HEK293 (cell line): ENCODE data around the gene ZNF764.

ENCODE experiments used
- BCL11B ChIP-seq: fragments of 450-650 bp; formaldehyde crosslinking; IDR thresholded peaks from 2 replicates; pipeline ENCODE4 v1.5.1; 2016; ENCODE audit warnings: low read depth, missing biosample characterization, missing genetic modification characterization
- GFI1B ChIP-seq: fragments of 450-650 bp; formaldehyde crosslinking; IDR thresholded peaks from 2 replicates; pipeline ENCODE4 v1.5.1; 2016; ENCODE audit warnings: missing biosample characterization, missing genetic modification characterization
- ZBTB20 ChIP-seq: fragments of 450-650 bp; formaldehyde crosslinking; IDR thresholded peaks from 2 replicates; pipeline ENCODE4 v1.5.1; 2016; ENCODE audit warnings: missing biosample characterization, missing genetic modification characterization
- ZBTB7A ChIP-seq: fragments of 450-650 bp; formaldehyde crosslinking; IDR thresholded peaks from 2 replicates; pipeline ENCODE4 v1.5.1; 2016; ENCODE audit warnings: low read depth, missing biosample characterization, missing genetic modification characterization
- ZFP37 ChIP-seq: fragments of 450-650 bp; formaldehyde crosslinking; IDR thresholded peaks from 2 replicates; pipeline ENCODE4 v1.5.1; 2016; ENCODE audit warnings: missing biosample characterization, missing genetic modification characterization
- ZIC2 ChIP-seq: fragments of 450-650 bp; formaldehyde crosslinking; IDR thresholded peaks from 2 replicates; pipeline ENCODE4 v1.5.1; 2016; ENCODE audit warnings: missing biosample characterization, missing genetic modification characterization
- ZNF121 ChIP-seq: fragments of 450-650 bp; formaldehyde crosslinking; IDR thresholded peaks from 2 replicates; pipeline ENCODE4 v1.5.1; 2016; ENCODE audit warnings: missing biosample characterization, missing genetic modification characterization
- ZNF146 ChIP-seq: fragments of 450-650 bp; formaldehyde crosslinking; IDR thresholded peaks from 2 replicates; pipeline ENCODE4 v1.5.1; 2016; ENCODE audit warnings: missing biosample characterization, missing genetic modification characterization
- ZNF221 ChIP-seq: fragments of 450-650 bp; formaldehyde crosslinking; IDR thresholded peaks from 2 replicates; pipeline ENCODE4 v1.5.1; 2017; ENCODE audit warnings: missing biosample characterization, missing genetic modification characterization, borderline replicate concordance
- ZNF292 ChIP-seq: fragments of 450-650 bp; formaldehyde crosslinking; IDR thresholded peaks from 2 replicates; pipeline ENCODE4 v1.5.1; 2016; ENCODE audit warnings: low read depth, missing biosample characterization, missing genetic modification characterization, borderline replicate concordance
- ZNF350 ChIP-seq: fragments of 450-650 bp; formaldehyde crosslinking; IDR thresholded peaks from 2 replicates; pipeline ENCODE4 v1.5.0; 2017; ENCODE audit warnings: missing biosample characterization, mild to moderate bottlenecking, missing genetic modification characterization
- ZNF426 ChIP-seq: fragments of 450-650 bp; formaldehyde crosslinking; IDR thresholded peaks from 2 replicates; pipeline ENCODE4 v1.5.1; 2017; ENCODE audit warnings: missing biosample characterization, missing genetic modification characterization, mild to moderate bottlenecking, inconsistent platforms, moderate library complexity
- ZNF529 ChIP-seq: fragments of 450-650 bp; formaldehyde crosslinking; IDR thresholded peaks from 2 replicates; pipeline ENCODE4 v1.5.1; 2017; ENCODE audit warnings: missing genetic modification characterization, missing biosample characterization; ENCODE audit not compliant: insufficient replicate concordance
- ZNF544 ChIP-seq: fragments of 450-650 bp; formaldehyde crosslinking; IDR thresholded peaks from 2 replicates; pipeline ENCODE4 v1.5.0; 2017; ENCODE audit warnings: missing biosample characterization, missing genetic modification characterization
- ZNF548 ChIP-seq: fragments of 450-650 bp; formaldehyde crosslinking; IDR thresholded peaks from 2 replicates; pipeline ENCODE4 v1.5.1; 2016; ENCODE audit warnings: missing biosample characterization, missing genetic modification characterization
- ZNF561 ChIP-seq: fragments of 450-650 bp; IDR thresholded peaks from 2 replicates; pipeline ENCODE4 v1.5.1; 2018; ENCODE audit warnings: missing biosample characterization, missing genetic modification characterization, borderline replicate concordance
- ZNF596 ChIP-seq: fragments of 450-650 bp; IDR thresholded peaks from 2 replicates; pipeline ENCODE4 v1.5.0; 2018; ENCODE audit warnings: missing biosample characterization, mild to moderate bottlenecking, missing genetic modification characterization, moderate library complexity
- ZNF623 ChIP-seq: fragments of 450-650 bp; formaldehyde crosslinking; IDR thresholded peaks from 2 replicates; pipeline ENCODE4 v1.5.1; 2016; ENCODE audit warnings: missing biosample characterization, missing genetic modification characterization
- ZNF664 ChIP-seq: fragments of 450-650 bp; formaldehyde crosslinking; IDR thresholded peaks from 2 replicates; pipeline ENCODE4 v1.5.1; 2016; ENCODE audit warnings: missing biosample characterization, missing genetic modification characterization
- ZNF785 ChIP-seq: fragments of 450-650 bp; formaldehyde crosslinking; IDR thresholded peaks from 2 replicates; pipeline ENCODE4 v1.5.1; 2016; ENCODE audit warnings: missing biosample characterization, missing genetic modification characterization
- ZNF791 ChIP-seq: fragments of 450-650 bp; formaldehyde crosslinking; IDR thresholded peaks from 2 replicates; pipeline ENCODE4 v1.5.1; 2016; ENCODE audit warnings: missing biosample characterization, missing genetic modification characterization
- ZSCAN23 ChIP-seq: fragments of 450-650 bp; formaldehyde crosslinking; IDR thresholded peaks from 2 replicates; pipeline ENCODE4 v1.5.1; 2016; ENCODE audit warnings: missing biosample characterization, missing genetic modification characterization
- TF ChIP-seq, protein P1 (sequence below): fragments of 450-650 bp; formaldehyde crosslinking; IDR thresholded peaks from 2 replicates; pipeline ENCODE4 v1.5.1; 2016; ENCODE audit warnings: missing biosample characterization, missing genetic modification characterization
- TF ChIP-seq, protein P2 (sequence below): fragments of 450-650 bp; IDR thresholded peaks from 2 replicates; pipeline ENCODE4 v1.5.1; 2018; ENCODE audit warnings: missing biosample characterization, missing genetic modification characterization
- TF ChIP-seq, protein P3 (sequence below): fragments of 450-650 bp; formaldehyde crosslinking; IDR thresholded peaks from 2 replicates; pipeline ENCODE4 v1.5.1; 2016; ENCODE audit warnings: missing biosample characterization, missing genetic modification characterization, borderline replicate concordance
- TF ChIP-seq, protein P4 (sequence below): fragments of 450-650 bp; formaldehyde crosslinking; IDR thresholded peaks from 2 replicates; pipeline ENCODE4 v1.5.1; 2016; ENCODE audit warnings: missing biosample characterization, missing genetic modification characterization, low read depth
- TF ChIP-seq, protein P5 (sequence below): fragments of 450-650 bp; formaldehyde crosslinking; conservative IDR thresholded peaks from 2 replicates; pipeline ENCODE4 v1.5.1; 2016; ENCODE audit warnings: low read depth, missing biosample characterization, missing genetic modification characterization
- TF ChIP-seq, protein P6 (sequence below): fragments of 450-650 bp; formaldehyde crosslinking; IDR thresholded peaks from 2 replicates; pipeline ENCODE4 v1.5.1; 2016; ENCODE audit warnings: missing biosample characterization, missing genetic modification characterization, low read depth

ZNF764 gene

DNA sequence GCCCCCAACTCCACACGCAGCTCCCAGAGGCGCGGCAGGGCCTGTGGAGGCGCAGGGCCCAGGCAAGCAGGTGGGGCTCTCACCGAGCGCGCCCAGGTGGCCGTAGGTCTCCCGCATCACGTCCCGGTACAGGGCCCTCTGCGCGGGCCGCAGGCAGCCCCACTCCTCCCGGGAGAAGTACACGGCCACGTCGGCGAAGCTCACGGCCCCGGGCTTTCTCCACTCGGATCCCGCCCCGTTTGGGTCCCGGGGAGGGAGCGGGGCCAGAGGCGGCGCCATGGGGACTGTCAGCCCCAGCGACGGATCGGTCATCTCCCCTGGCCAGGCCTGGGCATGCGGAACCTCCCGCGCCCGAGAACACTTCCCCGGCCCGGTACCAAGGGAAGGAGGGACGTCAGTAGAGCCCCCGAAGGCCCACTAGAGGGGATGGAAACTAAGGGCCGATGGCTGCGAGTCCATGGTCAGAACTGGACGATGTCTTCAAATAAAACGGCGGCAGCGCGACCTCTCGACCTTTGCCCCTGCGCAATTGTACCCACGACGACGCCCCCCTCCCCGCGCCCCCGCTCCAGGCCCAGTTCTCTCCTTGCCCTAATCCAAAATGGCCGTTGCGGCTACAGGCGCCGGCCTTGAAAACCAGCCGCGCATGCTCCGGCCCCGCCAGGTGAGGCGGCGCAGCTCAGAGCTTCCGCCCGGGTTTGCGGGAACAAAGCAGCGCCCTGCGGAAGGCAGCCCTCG is 23.6 kb downstream of the ZNF764 start, which contains the start of gene ZNF747 (continued):
- TF ChIP-seq ZBTB7A (tag by site-specific recombination), result peak; percentile 91
- no peak for TF ChIP-seq ZNF350 (tag by site-specific recombination)
- no peak for TF ChIP-seq ZNF292
- TF ChIP-seq ZNF146 (tag by site-specific recombination), result 0 out of 2 replicates have a peak, but pooled peaks have one; percentile 9
- TF ChIP-seq, protein P1, sequence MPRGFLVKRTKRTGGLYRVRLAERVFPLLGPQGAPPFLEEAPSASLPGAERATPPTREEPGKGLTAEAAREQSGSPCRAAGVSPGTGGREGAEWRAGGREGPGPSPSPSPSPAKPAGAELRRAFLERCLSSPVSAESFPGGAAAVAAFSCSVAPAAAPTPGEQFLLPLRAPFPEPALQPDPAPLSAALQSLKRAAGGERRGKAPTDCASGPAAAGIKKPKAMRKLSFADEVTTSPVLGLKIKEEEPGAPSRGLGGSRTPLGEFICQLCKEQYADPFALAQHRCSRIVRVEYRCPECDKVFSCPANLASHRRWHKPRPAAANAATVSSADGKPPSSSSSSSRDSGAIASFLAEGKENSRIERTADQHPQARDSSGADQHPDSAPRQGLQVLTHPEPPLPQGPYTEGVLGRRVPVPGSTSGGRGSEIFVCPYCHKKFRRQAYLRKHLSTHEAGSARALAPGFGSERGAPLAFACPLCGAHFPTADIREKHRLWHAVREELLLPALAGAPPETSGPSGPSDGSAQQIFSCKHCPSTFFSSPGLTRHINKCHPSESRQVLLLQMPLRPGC (tag by site-specific recombination), result no peak; the same call in 1 of the 2 replicates
- TF ChIP-seq ZBTB20 (tag by site-specific recombination), result peak; percentile 93
- no peak for TF ChIP-seq ZNF785
- no peak for TF ChIP-seq ZSCAN23 (tag by site-specific recombination)
- TF ChIP-seq ZNF426 (tag by site-specific recombination), result no peak
- TF ChIP-seq, protein P2, sequence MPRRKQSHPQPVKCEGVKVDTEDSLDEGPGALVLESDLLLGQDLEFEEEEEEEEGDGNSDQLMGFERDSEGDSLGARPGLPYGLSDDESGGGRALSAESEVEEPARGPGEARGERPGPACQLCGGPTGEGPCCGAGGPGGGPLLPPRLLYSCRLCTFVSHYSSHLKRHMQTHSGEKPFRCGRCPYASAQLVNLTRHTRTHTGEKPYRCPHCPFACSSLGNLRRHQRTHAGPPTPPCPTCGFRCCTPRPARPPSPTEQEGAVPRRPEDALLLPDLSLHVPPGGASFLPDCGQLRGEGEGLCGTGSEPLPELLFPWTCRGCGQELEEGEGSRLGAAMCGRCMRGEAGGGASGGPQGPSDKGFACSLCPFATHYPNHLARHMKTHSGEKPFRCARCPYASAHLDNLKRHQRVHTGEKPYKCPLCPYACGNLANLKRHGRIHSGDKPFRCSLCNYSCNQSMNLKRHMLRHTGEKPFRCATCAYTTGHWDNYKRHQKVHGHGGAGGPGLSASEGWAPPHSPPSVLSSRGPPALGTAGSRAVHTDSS (tag by site-specific recombination), result no peak
- TF ChIP-seq GFI1B, result no peak
- TF ChIP-seq ZNF221 (tag by site-specific recombination), result no peak
- no peak for TF ChIP-seq ZNF529 (tag by site-specific recombination)
- TF ChIP-seq, protein P3, sequence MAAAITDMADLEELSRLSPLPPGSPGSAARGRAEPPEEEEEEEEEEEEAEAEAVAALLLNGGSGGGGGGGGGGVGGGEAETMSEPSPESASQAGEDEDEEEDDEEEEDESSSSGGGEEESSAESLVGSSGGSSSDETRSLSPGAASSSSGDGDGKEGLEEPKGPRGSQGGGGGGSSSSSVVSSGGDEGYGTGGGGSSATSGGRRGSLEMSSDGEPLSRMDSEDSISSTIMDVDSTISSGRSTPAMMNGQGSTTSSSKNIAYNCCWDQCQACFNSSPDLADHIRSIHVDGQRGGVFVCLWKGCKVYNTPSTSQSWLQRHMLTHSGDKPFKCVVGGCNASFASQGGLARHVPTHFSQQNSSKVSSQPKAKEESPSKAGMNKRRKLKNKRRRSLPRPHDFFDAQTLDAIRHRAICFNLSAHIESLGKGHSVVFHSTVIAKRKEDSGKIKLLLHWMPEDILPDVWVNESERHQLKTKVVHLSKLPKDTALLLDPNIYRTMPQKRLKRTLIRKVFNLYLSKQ (tag by site-specific recombination), result 0 out of 2 replicates have a peak, but pooled peaks have one; percentile 14
- TF ChIP-seq ZNF548 (tag by site-specific recombination), result no peak
- TF ChIP-seq ZNF664 (tag by site-specific recombination), result no peak
- no peak; the same call in 1 of the 2 replicates for TF ChIP-seq ZNF623 (tag by site-specific recombination)
- peak; percentile 84; the same call in 1 of the 2 replicates for TF ChIP-seq BCL11B
- TF ChIP-seq, protein P4, sequence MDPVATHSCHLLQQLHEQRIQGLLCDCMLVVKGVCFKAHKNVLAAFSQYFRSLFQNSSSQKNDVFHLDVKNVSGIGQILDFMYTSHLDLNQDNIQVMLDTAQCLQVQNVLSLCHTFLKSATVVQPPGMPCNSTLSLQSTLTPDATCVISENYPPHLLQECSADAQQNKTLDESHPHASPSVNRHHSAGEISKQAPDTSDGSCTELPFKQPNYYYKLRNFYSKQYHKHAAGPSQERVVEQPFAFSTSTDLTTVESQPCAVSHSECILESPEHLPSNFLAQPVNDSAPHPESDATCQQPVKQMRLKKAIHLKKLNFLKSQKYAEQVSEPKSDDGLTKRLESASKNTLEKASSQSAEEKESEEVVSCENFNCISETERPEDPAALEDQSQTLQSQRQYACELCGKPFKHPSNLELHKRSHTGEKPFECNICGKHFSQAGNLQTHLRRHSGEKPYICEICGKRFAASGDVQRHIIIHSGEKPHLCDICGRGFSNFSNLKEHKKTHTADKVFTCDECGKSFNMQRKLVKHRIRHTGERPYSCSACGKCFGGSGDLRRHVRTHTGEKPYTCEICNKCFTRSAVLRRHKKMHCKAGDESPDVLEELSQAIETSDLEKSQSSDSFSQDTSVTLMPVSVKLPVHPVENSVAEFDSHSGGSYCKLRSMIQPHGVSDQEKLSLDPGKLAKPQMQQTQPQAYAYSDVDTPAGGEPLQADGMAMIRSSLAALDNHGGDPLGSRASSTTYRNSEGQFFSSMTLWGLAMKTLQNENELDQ (tag by site-specific recombination), result no peak
- 0 out of 2 replicates have a peak, but pooled peaks have one; percentile 68 for TF ChIP-seq ZFP37
- TF ChIP-seq, protein P5, sequence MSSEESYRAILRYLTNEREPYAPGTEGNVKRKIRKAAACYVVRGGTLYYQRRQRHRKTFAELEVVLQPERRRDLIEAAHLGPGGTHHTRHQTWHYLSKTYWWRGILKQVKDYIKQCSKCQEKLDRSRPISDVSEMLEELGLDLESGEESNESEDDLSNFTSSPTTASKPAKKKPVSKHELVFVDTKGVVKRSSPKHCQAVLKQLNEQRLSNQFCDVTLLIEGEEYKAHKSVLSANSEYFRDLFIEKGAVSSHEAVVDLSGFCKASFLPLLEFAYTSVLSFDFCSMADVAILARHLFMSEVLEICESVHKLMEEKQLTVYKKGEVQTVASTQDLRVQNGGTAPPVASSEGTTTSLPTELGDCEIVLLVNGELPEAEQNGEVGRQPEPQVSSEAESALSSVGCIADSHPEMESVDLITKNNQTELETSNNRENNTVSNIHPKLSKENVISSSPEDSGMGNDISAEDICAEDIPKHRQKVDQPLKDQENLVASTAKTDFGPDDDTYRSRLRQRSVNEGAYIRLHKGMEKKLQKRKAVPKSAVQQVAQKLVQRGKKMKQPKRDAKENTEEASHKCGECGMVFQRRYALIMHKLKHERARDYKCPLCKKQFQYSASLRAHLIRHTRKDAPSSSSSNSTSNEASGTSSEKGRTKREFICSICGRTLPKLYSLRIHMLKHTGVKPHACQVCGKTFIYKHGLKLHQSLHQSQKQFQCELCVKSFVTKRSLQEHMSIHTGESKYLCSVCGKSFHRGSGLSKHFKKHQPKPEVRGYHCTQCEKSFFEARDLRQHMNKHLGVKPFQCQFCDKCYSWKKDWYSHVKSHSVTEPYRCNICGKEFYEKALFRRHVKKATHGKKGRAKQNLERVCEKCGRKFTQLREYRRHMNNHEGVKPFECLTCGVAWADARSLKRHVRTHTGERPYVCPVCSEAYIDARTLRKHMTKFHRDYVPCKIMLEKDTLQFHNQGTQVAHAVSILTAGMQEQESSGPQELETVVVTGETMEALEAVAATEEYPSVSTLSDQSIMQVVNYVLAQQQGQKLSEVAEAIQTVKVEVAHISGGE, result peak; percentile 96
- TF ChIP-seq ZNF544 (tag by site-specific recombination), result no peak
- peak; percentile 83 for TF ChIP-seq ZIC2 (tag by site-specific recombination)
- no peak for TF ChIP-seq ZNF121
- TF ChIP-seq, protein P6, sequence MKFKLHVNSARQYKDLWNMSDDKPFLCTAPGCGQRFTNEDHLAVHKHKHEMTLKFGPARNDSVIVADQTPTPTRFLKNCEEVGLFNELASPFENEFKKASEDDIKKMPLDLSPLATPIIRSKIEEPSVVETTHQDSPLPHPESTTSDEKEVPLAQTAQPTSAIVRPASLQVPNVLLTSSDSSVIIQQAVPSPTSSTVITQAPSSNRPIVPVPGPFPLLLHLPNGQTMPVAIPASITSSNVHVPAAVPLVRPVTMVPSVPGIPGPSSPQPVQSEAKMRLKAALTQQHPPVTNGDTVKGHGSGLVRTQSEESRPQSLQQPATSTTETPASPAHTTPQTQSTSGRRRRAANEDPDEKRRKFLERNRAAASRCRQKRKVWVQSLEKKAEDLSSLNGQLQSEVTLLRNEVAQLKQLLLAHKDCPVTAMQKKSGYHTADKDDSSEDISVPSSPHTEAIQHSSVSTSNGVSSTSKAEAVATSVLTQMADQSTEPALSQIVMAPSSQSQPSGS (tag by site-specific recombination), result no peak
- TF ChIP-seq ZNF596 (tag by site-specific recombination), result no peak
- peak; percentile 95; the same call in 1 of the 2 replicates for TF ChIP-seq ZNF561 (tag by site-specific recombination)
- TF ChIP-seq ZNF791 (tag by site-specific recombination), result no peak
